ENCODE data around the gene NHERF2.
A peak's percentile ranks its signal among the peaks of the same experiment; 100 is the strongest.
"Not testable (repeated sequence)": the region's sequence is repeated elsewhere in the genome, so short reads cannot be mapped to it uniquely, and the experiment has no call there.

Gene NHERF2

DNA sequence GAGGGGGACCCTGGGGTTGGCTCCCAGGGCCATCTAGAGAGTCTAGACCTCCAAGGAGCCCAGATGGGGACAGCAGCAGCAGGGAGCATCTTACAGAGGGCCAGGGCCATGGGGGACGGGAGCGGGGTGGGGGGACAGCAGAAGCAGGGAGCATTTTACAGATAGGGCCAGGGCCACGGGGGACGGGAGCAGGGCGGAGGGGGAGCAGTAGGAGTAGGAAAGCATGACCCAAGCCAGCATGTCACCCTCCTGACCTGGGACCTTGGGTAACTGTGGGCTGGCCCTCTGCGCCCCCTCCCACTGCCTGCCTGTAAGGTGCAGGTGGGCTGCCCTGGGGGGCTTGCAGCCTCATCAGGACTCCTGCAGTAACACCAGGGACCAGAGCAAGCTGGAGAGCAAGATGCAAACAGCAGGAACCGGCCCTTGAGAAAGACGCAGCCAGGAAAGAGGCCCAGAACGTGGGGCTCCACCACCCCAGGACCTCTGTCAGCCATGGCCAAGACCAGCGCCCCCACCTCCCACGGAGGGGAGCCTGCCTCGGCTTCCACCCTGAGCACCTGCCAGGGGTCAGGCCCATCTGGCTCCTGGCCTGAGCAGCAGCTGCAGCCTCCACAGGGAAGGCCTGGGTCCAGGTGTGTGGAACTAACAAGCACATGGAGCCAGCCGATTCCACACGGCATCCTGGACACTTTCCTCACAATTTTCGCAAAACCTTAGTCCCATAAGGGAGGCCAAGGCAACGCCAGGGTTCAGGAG lies 19.4 kb upstream of the NHERF2 start:
- DNase-seq, result no peak

- no peak for DNase-seq
Observed at GRCh38 chr16:2008009-2008526, 18.6 kb upstream of the NHERF2 start.

DNA sequence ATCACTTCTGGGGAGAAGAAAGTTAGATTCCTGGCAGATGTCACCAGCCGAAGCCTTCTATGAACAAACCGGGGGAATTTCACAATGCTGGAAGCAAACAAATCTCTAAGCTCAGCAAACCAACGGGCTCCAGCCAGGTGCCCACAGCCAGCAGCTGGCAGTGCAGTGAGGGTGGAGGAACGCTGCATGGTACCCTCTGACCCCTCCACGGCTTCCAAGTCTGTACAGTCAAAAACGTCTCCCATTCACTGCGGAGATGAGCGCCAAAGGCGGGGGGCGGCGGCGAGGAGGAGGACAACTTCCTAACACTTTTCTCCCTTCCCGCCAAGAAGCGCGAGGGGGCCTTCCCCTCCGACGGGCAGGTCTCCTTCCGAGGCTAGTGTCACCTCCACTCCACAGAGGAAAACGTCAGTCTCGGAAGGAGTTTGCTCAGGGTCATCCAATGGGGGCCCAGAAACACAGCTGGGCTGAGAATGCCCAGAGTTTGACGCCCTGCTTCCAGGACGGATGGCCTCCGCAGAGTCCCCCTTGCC lies 18.0 kb upstream of the NHERF2 start:
- DNase-seq, result no peak

GRCh38 chr16:2009164-2009711 lies 17.5 kb upstream of the NHERF2 start:
- DNase-seq, result no peak

- DNase-seq, result peak; percentile 59
Observed at GRCh38 chr16:2009791-2010510, 16.8 kb upstream of the NHERF2 start, which contains the start of gene ZNF598. Gene ZNF598, minus strand, starts transcription at chr16:2009821.

DNA sequence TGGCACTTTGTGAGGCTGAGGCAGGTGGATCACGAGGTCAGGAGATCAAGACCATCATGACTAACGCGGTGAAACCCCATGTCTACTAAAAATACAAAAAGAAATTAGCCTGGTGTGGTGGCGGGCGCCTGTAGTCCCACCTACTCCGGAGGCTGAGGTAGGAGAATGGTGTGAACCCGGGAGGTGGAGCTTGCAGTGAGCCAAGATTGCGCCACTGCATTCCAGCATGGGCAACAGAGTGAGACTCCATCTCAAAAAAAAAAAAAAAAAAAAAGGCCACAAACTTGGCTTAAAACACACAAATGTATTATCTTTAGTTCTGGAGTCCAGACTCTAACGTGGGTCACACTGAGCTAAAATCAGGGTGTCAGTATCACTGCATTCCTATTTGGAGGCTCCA lies 15.0 kb upstream of the NHERF2 start:
- not testable (repeated sequence) for DNase-seq

DNA sequence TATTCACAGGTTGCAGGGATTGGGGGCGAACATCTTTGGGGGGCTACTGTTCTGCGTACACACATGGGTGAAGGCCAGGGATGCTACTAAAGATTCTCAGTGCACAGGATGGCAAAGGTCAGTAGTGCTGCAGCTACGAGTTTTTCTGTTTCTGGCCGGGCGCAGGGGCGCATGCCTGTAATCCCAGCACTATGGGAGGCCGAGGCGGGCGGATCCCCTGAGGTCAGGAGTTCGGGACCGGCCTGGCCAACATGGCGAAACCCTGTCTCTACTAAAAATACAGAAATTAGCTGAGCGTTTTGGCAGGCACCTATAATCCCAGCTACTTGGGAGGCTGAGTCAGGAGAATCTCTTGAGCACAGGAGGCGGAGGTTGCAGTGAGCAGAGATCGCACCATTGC lies 13.2 kb upstream of the NHERF2 start:
- DNase-seq, result no peak

GRCh38 chr16:2015117-2015946 lies 11.4 kb upstream of the NHERF2 start:
- no peak for DNase-seq

GRCh38 chr16:2015947-2016208 lies 10.8 kb upstream of the NHERF2 start:
- no peak for DNase-seq

GRCh38 chr16:2016407-2016922 lies 10.2 kb upstream of the NHERF2 start:
- no peak for DNase-seq

DNA sequence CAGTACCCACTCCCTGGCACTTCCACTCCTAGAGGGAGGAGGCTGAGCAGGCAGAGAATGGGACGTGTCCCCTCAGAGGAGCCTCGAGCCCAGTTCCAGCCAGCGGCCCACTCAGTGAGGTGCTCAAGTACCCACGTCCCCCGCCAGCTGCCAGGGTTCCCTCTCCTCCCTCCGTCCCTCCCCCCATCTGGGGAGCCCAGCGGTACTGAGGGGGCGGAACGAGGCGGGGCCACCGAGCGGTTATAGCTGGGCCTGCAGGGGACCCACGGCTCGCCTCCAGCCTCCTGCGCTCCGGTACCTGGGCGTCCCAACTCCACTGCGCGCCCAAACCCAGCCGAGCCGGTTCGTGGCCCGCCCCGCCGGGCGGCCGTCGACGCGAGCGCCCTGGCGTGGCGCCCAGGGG lies 7.2 kb upstream of the NHERF2 start, which contains the start of gene NPW:
Gene NPW (plus strand): TSS at position 268 of the 403 bp plus-strand sequence.
- no peak for DNase-seq

GRCh38 chr16:2019921-2020831 lies 6.5 kb upstream of the NHERF2 start:
- no peak for DNase-seq

DNA sequence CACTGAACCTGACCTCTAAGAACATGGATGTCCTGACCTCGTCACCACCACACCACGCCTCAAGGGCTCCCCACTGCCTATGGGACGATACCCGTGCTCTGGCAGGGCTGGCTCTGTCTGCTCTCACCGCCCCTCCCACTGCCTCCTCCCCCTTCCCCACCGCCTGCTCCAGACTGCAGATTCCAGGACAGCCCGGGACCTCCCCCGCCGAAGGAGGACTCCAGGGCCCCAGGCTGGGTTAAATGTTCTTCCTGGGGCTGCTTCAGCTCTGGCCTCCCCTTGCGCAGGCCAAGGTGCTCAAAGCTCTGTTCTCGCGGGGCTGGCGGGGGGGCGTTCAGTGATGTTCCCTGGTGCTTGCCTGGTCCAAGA lies 4.0 kb upstream of the NHERF2 start:
- no peak for DNase-seq

GRCh38 chr16:2023092-2024031 lies 3.3 kb upstream of the NHERF2 start:
- peak; percentile 85 for DNase-seq

GRCh38 chr16:2024032-2024420 lies 2.7 kb upstream of the NHERF2 start:
- no peak for DNase-seq

DNA sequence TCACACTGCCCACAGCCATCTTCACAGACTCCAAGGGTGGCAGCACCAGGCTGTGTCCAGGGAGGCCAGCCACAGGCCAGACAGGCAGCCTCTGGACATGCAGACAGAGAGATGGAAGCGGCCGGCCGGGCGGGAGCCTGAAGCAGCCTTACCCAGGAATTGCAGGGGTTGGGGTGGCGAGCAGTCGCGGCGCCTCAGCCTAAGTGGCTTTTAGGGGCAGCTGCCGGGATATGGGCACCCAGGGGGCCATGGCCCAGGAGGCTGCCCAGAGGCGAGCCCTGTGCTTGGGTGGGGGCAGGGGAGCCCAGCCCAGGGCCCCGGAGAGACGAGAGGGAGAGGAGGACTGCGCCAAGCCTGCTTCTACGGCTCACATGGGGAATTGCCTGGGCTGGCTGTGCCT lies 1.5 kb upstream of the NHERF2 start:
- DNase-seq, result no peak

- DNase-seq, result no peak
Observed at GRCh38 chr16:2025878-2026460, 733 bp upstream of the NHERF2 start.

GRCh38 chr16:2027024-2028010 lies 615 bp downstream of the NHERF2 start:
- DNase-seq, result no peak

DNA sequence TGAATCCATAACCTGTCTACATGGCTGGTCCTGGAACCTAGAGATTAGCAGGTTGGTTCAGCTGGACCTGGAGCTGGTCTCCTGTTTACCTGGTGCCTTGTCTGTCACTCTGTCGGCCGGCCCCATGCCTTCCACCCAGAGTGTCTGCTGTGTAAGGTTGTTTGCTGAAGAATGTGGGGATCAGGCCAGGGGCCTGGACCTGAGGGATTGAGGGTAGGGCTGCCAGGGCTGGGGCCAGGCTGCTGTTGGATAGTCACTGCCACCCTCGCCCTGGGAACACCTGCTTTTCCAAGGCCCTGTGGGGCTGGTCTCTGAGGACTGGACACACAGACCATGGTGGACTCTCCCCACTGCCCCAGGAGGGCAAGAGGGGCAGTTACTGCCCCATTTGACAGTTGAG lies 1.4 kb downstream of the NHERF2 start:
- no peak for DNase-seq

Data from NCI-H2107 (cell line).